GM21381 (cell line): ENCODE results near the gene EPSTI1.
"Not testable (repeated sequence)": the region's sequence is repeated elsewhere in the genome, so short reads cannot be mapped to it uniquely, and the experiment has no call there.

Source experiments
- ATAC-seq: cut with Tn5 transposase; IDR thresholded peaks from one replicate; pipeline ENCODE4 v1.9.1; 2021; ENCODE audit warnings: mild to moderate bottlenecking, moderate library complexity; ENCODE audit not compliant: unreplicated experiment

EPSTI1 gene

GRCh38 chr13:42899266-42899665 is 92.8 kb downstream of the EPSTI1 start:
- ATAC-seq, result peak; percentile 51

- ATAC-seq, result no peak
These were observed 96.3 kb downstream of the EPSTI1 start for GRCh38 chr13:42895776-42896175.

GRCh38 chr13:42894765-42895243 is 97.2 kb downstream of the EPSTI1 start:
- no peak for ATAC-seq

- no peak for ATAC-seq
These were observed 98.8 kb downstream of the EPSTI1 start for GRCh38 chr13:42893214-42893671.

- ATAC-seq, result no peak
These were observed 99.3 kb downstream of the EPSTI1 start for GRCh38 chr13:42892760-42893159.

- no peak for ATAC-seq
These were observed 100.5 kb downstream of the EPSTI1 start for GRCh38 chr13:42891591-42891990.

- no peak for ATAC-seq
These were observed 106.7 kb downstream of the EPSTI1 start for GRCh38 chr13:42885325-42885724.

GRCh38 chr13:42883771-42884467 is 108.1 kb downstream of the EPSTI1 start:
- no peak for ATAC-seq

- no peak for ATAC-seq
These were observed 108.9 kb downstream of the EPSTI1 start for GRCh38 chr13:42883142-42883541.

- no peak for ATAC-seq
These were observed 111.9 kb downstream of the EPSTI1 start for GRCh38 chr13:42880056-42880605.

- ATAC-seq, result no peak
These were observed 113.3 kb downstream of the EPSTI1 start for GRCh38 chr13:42878721-42879120.

- ATAC-seq, result peak; percentile 20
These were observed 115.0 kb downstream of the EPSTI1 start for GRCh38 chr13:42876887-42877545.

- ATAC-seq, result peak; percentile 87
These were observed 115.7 kb downstream of the EPSTI1 start for GRCh38 chr13:42876270-42876714.

GRCh38 chr13:42875475-42876269 is 116.4 kb downstream of the EPSTI1 start:
- ATAC-seq, result peak; percentile 4

- ATAC-seq, result no peak
These were observed 117.8 kb downstream of the EPSTI1 start for GRCh38 chr13:42874221-42874620.

GRCh38 chr13:42873081-42873480 is 119.0 kb downstream of the EPSTI1 start:
- ATAC-seq, result no peak

- ATAC-seq, result no peak
These were observed 124.8 kb downstream of the EPSTI1 start for GRCh38 chr13:42867232-42867631.

GRCh38 chr13:42865768-42866102 is 126.3 kb downstream of the EPSTI1 start:
- ATAC-seq, result no peak

- ATAC-seq, result no peak
These were observed 126.9 kb downstream of the EPSTI1 start for GRCh38 chr13:42864952-42865767.

GRCh38 chr13:42862370-42862769 is 129.7 kb downstream of the EPSTI1 start:
- not testable (repeated sequence) for ATAC-seq
